IMR-90 (cell line): ENCODE measurements around the gene SH3RF3. TPM values are rescaled to one million over a fixed set of nuclear protein-coding genes. Genes with fewer than 3 reads are reported as not detected.

Experiments
- ATAC-seq: fragments of 200-7000 bp; cut with Tn5 transposase; 2 replicates; pipeline ENCODE4 v1.9.1; 2020; ENCODE audit warnings: low read depth, mild to moderate bottlenecking, moderate library complexity
- BruUV-seq: library from RNA; stranded (reverse); fragments of 400-500 nt; replicated peaks from 2 replicates; lab custom pipeline; 2021; lab: Mats Ljungman, UMichigan
- CTCF ChIA-PET: fragments of 300-600 bp; formaldehyde crosslinking; extraction: SDS; loops from one replicate; lab custom pipeline; 2021; ENCODE audit warnings: antibody characterized with exemption; lab: Yijun Ruan, JAX
- POLR2A ChIA-PET: fragments of 300-600 bp; sonication (Branson Sonifier 250); formaldehyde crosslinking; loops from one replicate; lab custom pipeline; 2022; ENCODE audit warnings: antibody characterized with exemption; ENCODE audit not compliant: unreplicated experiment; lab: Charles Lee
- DNase-seq: peaks from one replicate; pipeline ENCODE4 v3.0.0; 2013
- H2AFZ ChIP-seq: replicated peaks from 2 replicates; pipeline ENCODE3; 2013; ENCODE audit warnings: low read length, mild to moderate bottlenecking; ENCODE audit not compliant: poor library complexity
- H2AK5ac ChIP-seq: 2 replicates; pipeline ENCODE4 v1.6.1; 2013; ENCODE audit warnings: low read depth, low read length, inconsistent platforms
- H2AK9ac ChIP-seq: replicated peaks from 2 replicates; pipeline ENCODE3; 2013; ENCODE audit warnings: mild to moderate bottlenecking, low read depth, low read length, moderate library complexity; ENCODE audit not compliant: poor library complexity
- H2BK120ac ChIP-seq: 2 replicates; pipeline ENCODE4 v1.6.1; 2013; ENCODE audit warnings: low read depth, low read length, inconsistent platforms
- H2BK15ac ChIP-seq: 3 replicates; pipeline ENCODE4 v1.6.1; 2013; ENCODE audit warnings: low read depth, low read length, inconsistent platforms
- H2BK20ac ChIP-seq: 2 replicates; pipeline ENCODE4 v1.6.1; 2013; ENCODE audit warnings: low read depth, mild to moderate bottlenecking, inconsistent platforms, low read length, moderate library complexity
- H2BK5ac ChIP-seq: 2 replicates; pipeline ENCODE4 v1.6.1; 2013; ENCODE audit warnings: mild to moderate bottlenecking, low read depth, low read length, inconsistent platforms; ENCODE audit not compliant: poor library complexity, severe bottlenecking
- H3K14ac ChIP-seq: replicated peaks from 2 replicates; pipeline ENCODE4 v1.6.1; 2013; ENCODE audit warnings: low read depth, low read length, inconsistent platforms
- H3K18ac ChIP-seq: 2 replicates; pipeline ENCODE4 v1.6.1; 2013; ENCODE audit warnings: low read depth, low read length, control low read depth
- H3K23ac ChIP-seq: 2 replicates; pipeline ENCODE4 v1.6.1; 2013; ENCODE audit warnings: low read depth, low read length, inconsistent platforms
- H3K27ac ChIP-seq: 2 replicates; pipeline ENCODE4 v1.5.1; 2013; ENCODE audit warnings: mild to moderate bottlenecking, control low read depth, low read length; ENCODE audit not compliant: insufficient read depth
- H3K27me3 ChIP-seq: 2 replicates; pipeline ENCODE4 v1.6.1; 2013; ENCODE audit warnings: low read length; ENCODE audit not compliant: control insufficient read depth, insufficient read depth
- H3K36me3 ChIP-seq: 2 replicates; pipeline ENCODE4 v1.6.1; 2013; ENCODE audit warnings: low read length, mixed read lengths; ENCODE audit not compliant: control insufficient read depth, insufficient read depth
- H3K4ac ChIP-seq: 2 replicates; pipeline ENCODE4 v1.6.1; 2013; ENCODE audit warnings: low read depth, low read length, inconsistent platforms
- H3K4me1 ChIP-seq: 2 replicates; pipeline ENCODE4 v1.6.1; 2013; ENCODE audit warnings: low read length, mixed read lengths; ENCODE audit not compliant: control insufficient read depth, insufficient read depth
- H3K4me2 ChIP-seq: 2 replicates; pipeline ENCODE4 v1.6.1; 2013; ENCODE audit warnings: low read depth, mild to moderate bottlenecking, control low read depth, low read length, moderate library complexity
- H3K4me3 ChIP-seq: 2 replicates; pipeline ENCODE4 v1.5.1; 2013; ENCODE audit warnings: low read depth, mild to moderate bottlenecking, control low read depth, low read length, moderate library complexity; ENCODE audit not compliant: insufficient read depth
- H3K56ac ChIP-seq: 2 replicates; pipeline ENCODE4 v1.6.1; 2013; ENCODE audit warnings: low read length, inconsistent platforms; ENCODE audit not compliant: insufficient read depth; ENCODE audit errors: extremely low read depth
- H3K79me1 ChIP-seq, 2 experiments: 2 replicates each; pipeline ENCODE4 v1.6.1; 2013; ENCODE audit warnings: low read length in 2 of 2, inconsistent platforms in 1 of 2, low read depth in 1 of 2
- H3K9ac ChIP-seq: 2 replicates; pipeline ENCODE4 v1.6.1; 2013; ENCODE audit warnings: low read depth, low read length, control low read depth
- H3K9me1 ChIP-seq: 2 replicates; pipeline ENCODE4 v1.6.1; 2013; ENCODE audit warnings: low read length, inconsistent platforms; ENCODE audit not compliant: insufficient read depth
- H3K9me3 ChIP-seq: 2 replicates; pipeline ENCODE4 v1.6.1; 2013; ENCODE audit warnings: low read length; ENCODE audit not compliant: control insufficient read depth, insufficient read depth
- H4K20me1 ChIP-seq: 2 replicates; pipeline ENCODE4 v1.6.1; 2013; ENCODE audit warnings: low read length, inconsistent platforms; ENCODE audit not compliant: insufficient read depth
- H4K5ac ChIP-seq: 2 replicates; pipeline ENCODE4 v1.6.1; 2013; ENCODE audit warnings: mild to moderate bottlenecking, low read depth, low read length, control low read depth
- H4K8ac ChIP-seq, 2 experiments: 2 replicates each; pipeline ENCODE4 v1.6.1; 2013; ENCODE audit warnings: low read depth in 2 of 2, low read length in 2 of 2, control low read depth in 1 of 2, inconsistent platforms in 1 of 2
- H4K91ac ChIP-seq: 2 replicates; pipeline ENCODE4 v1.6.1; 2013; ENCODE audit warnings: low read depth, low read length, inconsistent platforms; ENCODE audit not compliant: insufficient read depth
- BHLHE40 ChIP-seq: fragments of 150-350 bp; IDR thresholded peaks from 2 replicates; pipeline ENCODE4 v1.6.1; 2016; ENCODE audit warnings: mild to moderate bottlenecking, low read depth, low read length
- ELK1 ChIP-seq: fragments of 150-350 bp; IDR thresholded peaks from 2 replicates; pipeline ENCODE4 v1.6.1; 2016; ENCODE audit warnings: low read depth, mild to moderate bottlenecking, low read length, moderate library complexity, borderline replicate concordance
- FOS ChIP-seq: fragments of 150-350 bp; IDR thresholded peaks from 2 replicates; pipeline ENCODE4 v1.6.1; 2016; ENCODE audit warnings: low read depth, low read length
- MAFK ChIP-seq: IDR thresholded peaks from 2 replicates; pipeline ENCODE4 v1.6.1; 2012; ENCODE audit warnings: low read depth, low read length, improper control_type of control experiment
- MAZ ChIP-seq: IDR thresholded peaks from 2 replicates; pipeline ENCODE4 v1.6.1; 2012; ENCODE audit warnings: low read depth, mild to moderate bottlenecking, low read length, improper control_type of control experiment, moderate library complexity, borderline replicate concordance
- MXI1 ChIP-seq: IDR thresholded peaks from 2 replicates; pipeline ENCODE4 v1.6.1; 2012; ENCODE audit warnings: low read depth, mild to moderate bottlenecking, low read length, moderate library complexity, borderline replicate concordance
- POLR2A ChIP-seq: IDR thresholded peaks from 2 replicates; pipeline ENCODE4 v1.6.1; 2012; ENCODE audit warnings: mild to moderate bottlenecking, low read depth, low read length
- RCOR1 ChIP-seq: IDR thresholded peaks from 2 replicates; pipeline ENCODE4 v1.6.1; 2012; ENCODE audit warnings: mild to moderate bottlenecking, low read length, improper control_type of control experiment; ENCODE audit not compliant: insufficient replicate concordance
- RFX5 ChIP-seq: IDR thresholded peaks from 2 replicates; pipeline ENCODE4 v1.8.0; 2012; ENCODE audit warnings: low read depth, mild to moderate bottlenecking, low read length, moderate library complexity
- SMC3 ChIP-seq: fragments of 150-350 bp; IDR thresholded peaks from 2 replicates; pipeline ENCODE4 v1.6.1; 2016; ENCODE audit warnings: low read depth, mild to moderate bottlenecking, antibody characterized with exemption, low read length, moderate library complexity
- WGBS, 2 experiments: methylation state at CpG; one replicate each; pipeline versions ENCODE4 v1.1.5 to v1.1.7; 2013; ENCODE audit warnings: missing lambda C conversion rate in 2 of 2; ENCODE audit not compliant: insufficient read length in 1 of 2; ENCODE audit errors: extremely low coverage in 2 of 2; 5-methylcytosine and 5-hydroxymethylcytosine counted together
- dilution Hi-C: fragments of 300-500 bp; cut with HindIII; formaldehyde crosslinking; loops from one replicate; pipeline ENCODE4 v1.14.3; 2018; ENCODE audit warnings: low sequenced_read_pairs; ENCODE audit not compliant: unreplicated experiment
- in situ Hi-C: fragments of 300-500 bp; cut with MboI; formaldehyde crosslinking; loops from 3 replicates; pipeline ENCODE4 v1.14.3; 2019; ENCODE audit warnings: low sequenced_read_pairs, inconsistent platforms, mixed read lengths
- intact Hi-C: fragments of 100-400 bp; cut with micrococcal nuclease; formaldehyde crosslinking; loops from 2 replicates; pipeline ENCODE4 v1.10.0; 2022
- polyA plus RNA-seq, 3 experiments: library from polyadenylated mRNA; depleted of rRNA; stranded (reverse); fragments of >200 nt; gene quantifications; 2 replicates each; pipeline ENCODE4 v1.2.3, GENCODE V29; 2012; ENCODE audit warnings: low replicate concordance in 1 of 3
- total RNA-seq: library from RNA; depleted of rRNA; stranded (reverse); fragments of >200 nt; gene quantifications from 2 replicates; pipeline ENCODE4 v1.2.3, GENCODE V29; 2012
- TF ChIP-seq, protein P1 (sequence below): fragments of 150-350 bp; IDR thresholded peaks from 2 replicates; pipeline ENCODE4 v1.6.1; 2017; ENCODE audit warnings: mild to moderate bottlenecking, antibody characterized with exemption, low read length, low read depth
- TF ChIP-seq, protein P2 (sequence below): conservative IDR thresholded peaks from 2 replicates; pipeline ENCODE4 v1.5.1; 2012; ENCODE audit warnings: mild to moderate bottlenecking, low read depth, low read length, improper control_type of control experiment

SH3RF3 gene
- total and polyA plus RNA-seq, 2 of the 4 experiments (the other 2 are of a cell fraction): 3.4 to 5.3 TPM

DNA sequence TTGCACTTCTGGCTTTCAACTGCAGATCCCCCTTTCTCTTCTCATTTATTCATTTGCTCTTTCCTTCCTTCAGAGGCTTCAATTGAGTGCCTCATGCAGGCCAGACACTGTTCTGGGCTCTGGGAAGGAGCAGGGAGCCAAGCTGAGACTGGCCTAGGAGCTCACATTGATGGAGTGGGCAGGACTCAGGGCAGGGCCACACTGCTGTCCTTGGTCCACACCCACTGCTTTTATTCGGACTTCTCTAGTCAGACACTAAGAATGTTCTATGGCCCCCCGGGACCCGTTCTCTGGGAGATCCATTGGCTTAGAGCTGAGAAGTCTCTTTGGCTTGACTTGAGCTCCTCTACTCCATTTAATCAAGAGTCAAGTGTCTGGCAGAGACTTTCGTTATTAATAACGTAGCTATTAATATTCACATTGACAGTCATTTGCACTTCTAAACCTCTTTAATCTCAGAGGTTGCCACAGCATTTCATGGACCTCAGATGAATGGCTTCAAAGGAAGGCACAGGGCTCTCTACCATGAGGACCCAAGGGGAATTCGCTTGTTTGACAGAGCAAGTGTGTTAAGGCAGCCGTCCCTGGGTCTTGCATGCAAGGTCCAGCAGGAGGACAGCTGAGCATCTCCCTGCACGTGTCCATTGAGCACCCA is 20.1 kb downstream of the SH3RF3 start (continued):
- TF ChIP-seq FOS: no peak

GRCh38 chr2:109150559-109150958 is 21.6 kb downstream of the SH3RF3 start:
- intact Hi-C loops (no loop called here), dilution Hi-C loops (no loop called here), in situ Hi-C loops (no loop called here)
- H3K27me3 ChIP-seq: no peaks in the 10 kb centered on the region
- H2BK20ac ChIP-seq: no peak overlapping the region
- no peak overlapping the region for H3K23ac ChIP-seq
- H3K4me3 ChIP-seq: no peak overlapping the region
- H3K4me2 ChIP-seq: no peak overlapping the region
- ChIA-PET CTCF (no interaction called here), POLR2A (no interaction called here)
- peak overlapping the region; percentile 20 for H2AK9ac ChIP-seq
- H3K4me1 ChIP-seq: peaks cover 11% of the 10 kb centered on the region
- H3K56ac ChIP-seq: no peak overlapping the region
- H3K27ac ChIP-seq: no peak overlapping the region
- H4K8ac ChIP-seq: no peak overlapping the region
- H2BK120ac ChIP-seq: no peak overlapping the region
- no peak overlapping the region for H2BK15ac ChIP-seq
- no CpG with 5 or more reads among the region's 3 CpGs for WGBS, 2 experiments
- no peak overlapping the region for H2BK5ac ChIP-seq
- no peak overlapping the region for H2AFZ ChIP-seq
- H3K14ac ChIP-seq: no peak overlapping the region
- TF ChIP-seq SMC3 (no peak), RCOR1 (no peak), ELK1 (no peak), MXI1 (no peak), MAZ (no peak), RFX5 (no peak), FOS (no peak), BHLHE40 (no peak), POLR2A (no peak), MAFK (no peak)
- TF ChIP-seq, protein P1, sequence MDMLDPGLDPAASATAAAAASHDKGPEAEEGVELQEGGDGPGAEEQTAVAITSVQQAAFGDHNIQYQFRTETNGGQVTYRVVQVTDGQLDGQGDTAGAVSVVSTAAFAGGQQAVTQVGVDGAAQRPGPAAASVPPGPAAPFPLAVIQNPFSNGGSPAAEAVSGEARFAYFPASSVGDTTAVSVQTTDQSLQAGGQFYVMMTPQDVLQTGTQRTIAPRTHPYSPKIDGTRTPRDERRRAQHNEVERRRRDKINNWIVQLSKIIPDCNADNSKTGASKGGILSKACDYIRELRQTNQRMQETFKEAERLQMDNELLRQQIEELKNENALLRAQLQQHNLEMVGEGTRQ: no peak
- TF ChIP-seq, protein P2, sequence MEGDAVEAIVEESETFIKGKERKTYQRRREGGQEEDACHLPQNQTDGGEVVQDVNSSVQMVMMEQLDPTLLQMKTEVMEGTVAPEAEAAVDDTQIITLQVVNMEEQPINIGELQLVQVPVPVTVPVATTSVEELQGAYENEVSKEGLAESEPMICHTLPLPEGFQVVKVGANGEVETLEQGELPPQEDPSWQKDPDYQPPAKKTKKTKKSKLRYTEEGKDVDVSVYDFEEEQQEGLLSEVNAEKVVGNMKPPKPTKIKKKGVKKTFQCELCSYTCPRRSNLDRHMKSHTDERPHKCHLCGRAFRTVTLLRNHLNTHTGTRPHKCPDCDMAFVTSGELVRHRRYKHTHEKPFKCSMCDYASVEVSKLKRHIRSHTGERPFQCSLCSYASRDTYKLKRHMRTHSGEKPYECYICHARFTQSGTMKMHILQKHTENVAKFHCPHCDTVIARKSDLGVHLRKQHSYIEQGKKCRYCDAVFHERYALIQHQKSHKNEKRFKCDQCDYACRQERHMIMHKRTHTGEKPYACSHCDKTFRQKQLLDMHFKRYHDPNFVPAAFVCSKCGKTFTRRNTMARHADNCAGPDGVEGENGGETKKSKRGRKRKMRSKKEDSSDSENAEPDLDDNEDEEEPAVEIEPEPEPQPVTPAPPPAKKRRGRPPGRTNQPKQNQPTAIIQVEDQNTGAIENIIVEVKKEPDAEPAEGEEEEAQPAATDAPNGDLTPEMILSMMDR: no peak
- H4K91ac ChIP-seq: no peak overlapping the region
- H2AK5ac ChIP-seq: no peak overlapping the region
- peaks cover 95% of the 10 kb centered on the region for H4K20me1 ChIP-seq
- H3K36me3 ChIP-seq: no peaks in the 10 kb centered on the region
- no peak overlapping the region for H3K4ac ChIP-seq
- no peak overlapping the region for H3K18ac ChIP-seq
- no peak overlapping the region for H3K9ac ChIP-seq
- no peak overlapping the region for H4K5ac ChIP-seq
- peaks cover 30% of the 10 kb centered on the region for H3K9me1 ChIP-seq
- no peaks in the 10 kb centered on the region for H3K9me3 ChIP-seq
- no TSS peak for BruUV-seq
- H3K79me1 ChIP-seq: peaks cover 70 to 93% of the 10 kb centered on the region in 2 experiments
- ATAC-seq (no peak), DNase-seq (no peak)
